Renal cortex interstitium (tissue), 11 donors: ENCODE results near the gene MRAP. TPM values are rescaled to one million over a fixed set of nuclear protein-coding genes. Genes with fewer than 3 reads are reported as not detected.
"Not testable (repeated sequence)": the region's sequence is repeated elsewhere in the genome, so short reads cannot be mapped to it uniquely, and the experiment has no call there.

Experiments used
- DNase-seq, 11 donors: peaks; one replicate each; pipeline ENCODE4 v3.0.0-alpha.2; 2013; ENCODE audit warnings: low read depth in 9 of 11, low spot score in 4 of 11; ENCODE audit errors: extremely low read depth in 1 of 11
- polyA plus RNA-seq, 3 donors: library from polyadenylated mRNA; unstranded; fragments of 120-200 nt; gene quantifications; one replicate each; pipeline ENCODE4 v1.2.1, GENCODE V29; 2013; ENCODE audit not compliant: insufficient read length in 3 of 3

Gene MRAP
- polyA plus RNA-seq, 3 donors, result not detected

DNA sequence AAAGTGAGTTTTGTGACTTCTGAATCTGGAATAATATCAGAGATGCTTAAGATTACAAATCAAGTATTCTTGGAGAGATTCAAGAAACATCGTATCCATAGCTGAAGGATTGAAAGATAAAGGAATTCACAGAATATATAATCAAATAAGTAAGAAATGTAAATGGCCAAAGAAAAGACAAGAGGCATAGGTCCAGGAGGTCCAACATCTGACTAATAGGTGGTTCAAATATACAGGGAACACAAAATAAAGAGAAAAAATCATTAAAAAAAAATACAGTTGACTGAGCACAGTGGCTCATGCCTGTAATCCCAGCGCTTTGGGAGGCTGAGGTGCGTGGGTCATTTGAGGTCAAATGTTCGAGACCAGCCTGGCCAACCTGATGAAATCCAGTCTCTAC lies 13.2 kb upstream of the MRAP start:
- no peak for DNase-seq

DNA sequence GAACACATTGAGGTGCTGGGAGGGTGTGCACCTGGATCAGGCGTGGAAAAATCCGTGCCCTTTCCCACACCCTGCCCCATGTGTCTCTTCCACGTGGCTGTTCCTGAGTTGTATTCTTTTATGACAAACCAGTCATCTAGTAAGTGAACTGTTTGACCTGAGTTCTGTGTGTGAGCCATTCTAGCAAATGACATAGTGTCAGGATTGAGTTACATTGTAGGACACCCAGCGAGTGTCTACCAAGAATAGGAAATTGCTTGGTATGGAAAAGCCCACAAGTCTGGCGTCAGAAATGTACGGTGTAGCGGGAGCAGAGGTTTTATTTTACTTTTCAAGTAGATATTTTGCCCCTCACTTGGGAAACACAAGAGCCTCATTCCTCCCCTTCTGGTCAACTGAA lies 1.2 kb upstream of the MRAP start:
- DNase-seq, result no peak

DNA sequence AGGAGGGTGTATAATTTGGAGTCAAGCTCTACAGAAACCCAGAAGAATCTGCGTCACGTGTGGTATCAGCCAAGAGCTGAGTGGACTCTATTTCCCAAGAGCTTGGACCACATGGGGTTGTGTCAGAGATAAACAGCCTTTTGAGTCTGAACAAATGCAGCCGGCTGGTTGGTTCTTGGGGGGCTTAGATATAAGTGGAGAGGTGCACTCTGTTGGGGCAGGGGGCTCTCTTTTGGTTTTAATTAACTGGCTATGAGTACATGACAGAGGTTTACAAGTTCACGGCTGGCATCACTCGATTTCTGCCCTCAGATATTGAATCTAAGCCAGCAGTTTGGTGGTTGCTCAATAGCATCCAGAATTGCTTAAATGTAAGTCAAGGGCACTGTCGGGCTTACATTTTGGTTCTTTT lies 501 bp upstream of the MRAP start:
- no peak for DNase-seq

DNA sequence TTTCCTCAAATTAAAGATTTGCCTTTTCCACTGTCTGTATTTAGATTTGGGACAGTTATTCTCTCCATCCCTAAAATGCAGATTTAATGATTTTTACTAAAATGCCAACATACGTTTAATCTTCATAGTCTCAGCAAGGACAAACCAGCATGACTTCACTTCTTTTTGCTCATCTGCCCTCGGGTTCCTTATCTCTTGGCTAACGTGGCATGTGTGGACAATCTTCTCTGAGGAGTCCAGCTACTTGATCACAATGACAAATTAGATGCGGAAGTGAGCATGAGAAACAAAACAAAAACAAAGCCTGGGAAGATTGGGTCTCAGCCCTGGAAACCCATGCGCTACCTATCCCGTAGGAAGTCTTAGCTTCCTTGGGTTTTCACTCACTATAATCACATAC lies 1.0 kb downstream of the MRAP start:
- no peak for DNase-seq

DNA sequence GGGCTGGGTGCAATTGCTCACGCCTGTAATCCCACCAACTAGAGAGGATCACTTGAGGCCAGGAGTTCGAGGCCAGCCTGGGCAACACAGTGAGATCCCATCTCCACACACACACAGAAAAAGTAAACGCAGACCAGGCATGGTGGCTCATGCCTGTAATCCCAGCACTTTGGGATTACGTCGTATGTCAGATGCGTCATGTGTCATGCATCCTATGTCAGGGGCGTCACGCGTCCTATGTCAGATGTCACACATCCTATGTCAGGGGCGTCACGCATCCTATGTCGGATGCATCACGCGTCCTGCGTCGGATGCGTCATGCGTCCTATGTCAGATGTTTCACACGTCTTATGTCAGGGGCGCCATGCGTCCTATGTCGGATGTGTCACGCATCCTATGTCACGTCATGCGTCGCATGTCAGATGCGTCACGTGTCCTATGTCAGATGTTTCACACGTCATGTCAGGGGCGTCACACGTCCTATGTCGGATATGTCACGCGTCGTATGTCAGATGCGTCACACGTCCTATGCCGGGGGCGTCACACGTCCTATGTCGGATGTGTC lies 1.5 kb downstream of the MRAP start:
- no peak for DNase-seq

DNA sequence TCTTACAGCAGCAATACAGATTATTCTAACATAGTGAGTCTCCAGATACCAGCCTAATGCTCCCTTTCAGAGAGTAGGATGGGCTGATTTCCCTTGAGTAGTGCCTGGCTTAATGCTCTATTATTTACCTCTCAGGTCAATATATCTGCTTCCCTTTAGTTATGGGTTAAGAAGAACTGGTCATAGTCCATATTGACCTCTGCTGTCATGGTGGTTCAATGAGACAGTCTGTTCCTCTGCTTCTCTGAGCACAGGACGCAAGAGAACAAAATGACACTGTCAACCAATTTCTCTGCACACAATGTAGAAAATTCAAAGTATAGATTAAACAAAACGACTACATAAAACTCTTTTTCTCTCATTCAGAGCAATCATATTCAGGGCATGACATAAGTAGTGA lies 2.9 kb downstream of the MRAP start:
- DNase-seq, result no peak

DNA sequence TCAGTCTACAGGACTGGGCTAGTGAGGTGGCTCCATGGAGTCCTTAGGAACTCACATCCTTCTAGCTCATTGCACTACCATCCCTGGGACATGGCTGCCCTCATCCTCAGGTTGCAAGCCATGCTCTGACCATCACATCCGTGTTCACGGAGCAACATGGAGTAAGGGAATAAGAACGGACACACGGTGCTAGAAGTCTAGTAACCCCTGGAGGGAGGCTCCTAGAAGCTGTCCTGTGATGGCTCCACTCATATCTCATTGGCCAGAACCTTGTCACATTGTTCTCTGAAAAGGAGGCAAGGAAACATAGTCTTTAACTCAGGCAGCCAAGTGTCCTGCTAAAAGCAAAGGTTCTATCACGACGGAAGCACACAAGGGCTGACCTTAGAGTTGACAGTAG lies 3.9 kb downstream of the MRAP start:
- no peak for DNase-seq

DNA sequence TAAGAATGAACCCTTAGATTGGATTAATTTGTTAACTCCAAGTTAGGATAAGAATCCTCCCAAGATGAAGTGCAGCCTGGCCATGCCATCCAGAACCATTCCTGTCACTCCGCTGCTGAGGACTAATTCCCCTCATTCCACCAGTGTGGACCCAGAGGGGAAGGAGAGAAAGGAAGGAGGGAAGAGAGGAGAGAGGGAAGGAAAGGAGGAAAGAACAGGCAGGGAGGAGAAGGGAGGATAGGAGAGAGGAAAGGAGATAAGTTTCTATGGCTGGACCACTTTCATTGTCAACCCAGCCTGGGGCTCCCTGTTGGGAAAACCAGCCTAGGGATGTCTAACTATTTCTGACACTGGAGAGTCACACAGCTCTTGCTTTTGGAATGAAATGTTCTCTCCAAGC lies 4.7 kb downstream of the MRAP start:
- no peak for DNase-seq

DNA sequence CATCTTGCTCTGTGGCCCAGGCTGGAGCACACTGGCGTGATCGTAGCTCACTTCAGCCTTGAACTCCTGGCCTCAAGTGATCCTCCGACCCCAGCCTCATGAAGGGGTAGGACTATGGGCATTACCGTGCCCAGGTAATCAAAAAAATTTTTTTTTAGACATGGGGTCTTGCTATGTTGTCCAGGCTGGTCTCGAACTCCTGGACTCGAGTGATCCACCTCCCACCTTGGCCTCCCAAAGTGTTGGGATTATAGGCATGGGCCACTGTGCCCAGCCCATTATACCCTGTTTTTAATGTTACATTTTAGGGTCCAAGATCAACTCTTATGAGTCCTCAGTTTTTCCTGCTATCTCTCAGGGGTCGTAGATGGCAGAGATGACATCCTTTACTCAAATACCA lies 6.3 kb downstream of the MRAP start:
- no peak for DNase-seq

DNA sequence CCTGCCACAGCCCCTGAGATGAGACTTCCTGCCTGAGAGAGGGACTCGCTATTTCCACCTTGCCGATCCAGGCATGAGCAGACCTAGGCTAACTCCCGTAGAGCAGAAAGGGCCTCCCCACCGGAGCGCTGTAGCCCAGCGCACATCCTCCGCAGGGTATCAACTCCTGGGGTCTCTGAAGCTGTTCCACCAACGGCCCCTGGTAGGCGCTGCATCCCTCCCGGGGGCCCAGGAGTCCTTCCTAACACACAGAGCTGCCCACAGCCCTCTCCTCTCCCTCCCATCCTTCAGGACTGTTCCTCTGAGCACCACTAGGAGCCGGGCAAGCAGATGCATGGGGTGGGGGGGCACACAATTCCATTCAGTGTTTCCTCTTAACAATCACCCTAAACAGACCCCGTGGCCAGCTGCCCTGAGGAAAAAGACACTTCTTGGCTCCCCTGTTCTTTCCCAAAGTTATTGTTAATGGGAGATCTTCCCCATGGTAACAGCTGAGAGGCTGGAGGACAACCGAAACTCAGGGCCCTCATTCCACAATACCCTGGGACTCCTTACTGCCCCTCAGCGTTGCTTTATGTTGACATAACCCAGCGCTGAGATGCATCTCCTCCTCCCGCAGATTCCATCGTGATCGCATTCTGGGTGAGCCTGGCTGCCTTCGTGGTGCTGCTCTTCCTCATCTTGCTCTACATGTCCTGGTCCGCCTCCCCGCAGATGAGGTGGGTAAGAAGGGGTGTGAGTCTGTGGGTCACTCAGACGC lies 7.5 kb downstream of the MRAP start:
- no peak for DNase-seq

DNA sequence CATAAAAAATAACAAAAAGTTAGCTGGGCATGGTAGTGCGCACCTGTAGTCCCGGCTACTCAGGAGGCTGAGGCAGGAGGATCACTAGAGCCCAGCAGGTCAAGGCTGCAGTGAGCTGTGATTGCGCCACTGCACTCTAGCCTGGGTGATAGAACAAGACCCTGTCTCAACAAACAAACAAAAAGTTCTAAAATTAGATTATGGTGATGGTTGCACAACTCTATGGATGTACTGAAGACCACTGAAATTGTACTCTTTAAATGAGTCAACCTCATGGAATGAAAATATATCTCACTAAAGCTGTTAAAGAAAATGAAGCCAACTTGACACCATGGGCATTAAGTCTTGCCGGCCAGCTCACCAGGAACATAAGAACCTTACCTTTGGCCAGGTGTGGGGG lies 9.1 kb downstream of the MRAP start:
- DNase-seq, result no peak

DNA sequence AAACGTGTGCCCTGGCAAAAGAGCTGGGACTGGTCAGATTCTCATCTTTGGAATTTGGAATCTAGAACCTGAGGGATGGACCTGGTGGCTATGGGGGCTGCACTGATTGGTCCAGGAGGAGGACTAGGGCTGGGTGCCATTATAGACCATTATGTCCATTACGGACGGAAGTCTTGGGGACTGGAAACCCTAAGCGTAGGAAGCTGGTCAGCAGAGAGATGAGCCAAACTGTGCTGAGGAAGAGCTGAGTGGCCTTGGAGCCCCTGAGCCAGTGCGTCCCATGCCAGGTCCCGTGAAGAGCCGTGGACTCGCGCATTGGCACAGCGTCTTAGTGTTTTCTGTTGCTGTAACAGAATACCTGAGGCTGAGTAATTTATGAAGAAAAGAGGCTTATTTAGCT lies 10.0 kb downstream of the MRAP start:
- no peak for DNase-seq

DNA sequence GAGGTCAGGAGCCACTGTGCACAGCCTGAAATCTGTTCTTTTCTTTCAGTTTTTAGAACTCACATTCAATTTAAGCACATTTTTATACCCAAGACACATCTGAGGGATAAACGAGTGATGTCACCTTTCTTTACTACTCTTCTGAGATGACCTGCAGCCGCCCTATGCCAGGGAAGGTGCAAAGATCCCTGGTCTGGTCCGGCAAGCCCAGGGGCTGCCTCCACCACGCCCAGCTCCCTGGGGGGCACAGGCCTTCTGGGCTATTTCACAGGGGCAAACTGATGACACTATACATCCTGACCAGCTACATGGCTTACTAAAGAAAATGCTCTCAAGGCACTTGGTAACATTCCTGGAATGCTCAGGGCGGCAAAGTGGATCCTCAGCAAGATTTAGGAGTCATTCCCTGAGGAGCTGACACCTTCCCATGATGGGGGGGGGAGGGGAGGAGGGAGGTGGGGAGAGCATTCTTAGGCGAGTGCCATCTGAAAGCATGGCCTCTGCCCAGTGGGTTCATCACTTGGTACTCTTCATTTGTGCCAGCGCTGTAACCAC lies 11.3 kb downstream of the MRAP start:
- DNase-seq, result no peak

DNA sequence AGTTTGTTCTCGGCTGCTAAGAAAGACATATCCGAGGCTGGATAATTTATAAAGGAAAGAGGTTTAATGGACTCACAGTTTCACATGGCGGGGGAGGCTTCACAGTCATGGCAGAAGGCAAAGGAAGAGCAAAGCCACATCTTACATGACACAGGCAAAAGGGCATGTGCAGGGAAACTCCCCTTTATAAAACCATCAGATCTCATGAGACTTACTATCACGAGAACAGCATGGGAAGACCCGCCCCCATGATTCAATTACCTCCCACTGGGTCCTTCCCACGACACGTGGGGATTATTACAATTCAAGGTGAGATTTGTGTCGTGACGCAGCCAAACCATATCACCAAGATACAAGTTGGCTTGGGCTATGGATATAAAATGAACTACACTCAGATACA lies 12.3 kb downstream of the MRAP start:
- DNase-seq, result not testable (repeated sequence)

DNA sequence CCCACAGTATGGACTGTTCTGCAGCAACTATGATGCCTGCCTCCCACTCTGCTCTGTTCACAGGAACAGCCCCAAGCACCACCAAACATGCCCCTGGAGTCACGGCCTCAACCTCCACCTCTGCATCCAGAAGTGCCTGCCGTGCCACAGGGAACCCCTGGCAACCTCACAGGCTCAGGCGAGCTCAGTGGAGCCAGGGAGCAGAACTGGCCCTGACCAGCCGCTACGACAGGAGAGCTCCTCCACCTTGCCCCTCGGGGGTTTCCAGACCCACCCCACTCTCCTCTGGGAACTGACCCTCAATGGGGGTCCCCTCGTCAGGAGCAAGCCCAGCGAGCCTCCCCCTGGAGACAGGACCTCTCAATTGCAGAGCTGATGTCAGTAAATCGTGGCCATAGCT lies 13.0 kb downstream of the MRAP start:
- no peak for DNase-seq

DNA sequence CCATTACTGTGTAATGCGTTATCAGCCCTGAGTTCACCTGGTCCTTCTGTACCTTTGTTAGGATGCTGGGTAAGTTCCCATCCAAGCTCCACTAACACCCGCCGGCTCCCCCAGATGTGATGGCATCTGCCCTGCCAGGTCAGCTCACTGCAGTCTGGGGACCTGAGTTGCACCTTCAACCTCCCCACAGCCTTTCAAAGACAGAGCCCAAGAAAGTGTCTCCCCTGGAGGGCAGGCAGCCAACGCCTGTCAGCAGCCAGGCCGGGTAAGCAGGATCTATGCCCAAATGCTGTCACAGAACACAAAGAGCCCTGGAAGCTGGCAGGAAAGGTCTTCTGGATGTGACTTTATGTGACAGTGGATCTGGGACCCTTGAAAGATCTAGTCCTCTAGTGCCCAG lies 13.7 kb downstream of the MRAP start:
- no peak for DNase-seq

DNA sequence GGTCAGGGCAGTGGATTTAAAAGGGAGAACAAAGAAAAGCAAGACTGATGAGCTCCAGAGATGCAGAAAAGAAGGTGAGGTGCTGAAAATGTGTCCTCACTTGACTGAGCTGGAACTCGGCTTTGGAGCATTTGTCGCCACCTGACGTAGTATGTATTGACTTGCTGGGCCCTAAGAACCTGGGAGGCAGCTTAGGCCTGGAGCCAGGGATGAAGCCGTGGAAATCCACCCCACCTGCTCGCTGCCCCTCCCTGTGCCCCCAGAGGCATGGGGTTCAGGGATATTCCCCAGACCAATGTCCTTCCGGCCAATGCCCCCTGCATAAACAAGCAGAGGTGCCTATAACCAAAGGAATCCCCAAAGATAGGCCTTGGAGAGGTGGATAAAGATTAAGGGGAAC lies 14.3 kb downstream of the MRAP start:
- no peak for DNase-seq

DNA sequence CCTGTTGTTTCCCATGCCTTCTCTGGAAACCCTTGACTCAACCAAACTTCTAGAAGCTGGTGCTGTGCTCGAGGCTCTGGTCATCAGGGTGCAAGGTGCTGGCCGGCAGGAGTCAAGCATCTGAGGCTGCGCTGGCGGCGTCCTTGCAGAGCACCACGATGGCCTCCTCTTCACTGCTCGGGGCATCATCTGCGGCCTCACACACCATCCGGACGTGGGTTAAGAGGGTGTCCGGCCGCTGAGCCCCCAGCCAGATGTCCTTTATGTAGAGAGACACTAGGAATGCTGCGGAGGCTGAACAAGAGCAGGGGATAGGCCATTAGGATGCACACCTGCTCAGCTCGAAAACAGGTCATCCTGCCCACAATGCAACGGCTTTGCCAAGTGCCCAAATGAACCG lies 16.2 kb downstream of the MRAP start:
- no peak for DNase-seq

DNA sequence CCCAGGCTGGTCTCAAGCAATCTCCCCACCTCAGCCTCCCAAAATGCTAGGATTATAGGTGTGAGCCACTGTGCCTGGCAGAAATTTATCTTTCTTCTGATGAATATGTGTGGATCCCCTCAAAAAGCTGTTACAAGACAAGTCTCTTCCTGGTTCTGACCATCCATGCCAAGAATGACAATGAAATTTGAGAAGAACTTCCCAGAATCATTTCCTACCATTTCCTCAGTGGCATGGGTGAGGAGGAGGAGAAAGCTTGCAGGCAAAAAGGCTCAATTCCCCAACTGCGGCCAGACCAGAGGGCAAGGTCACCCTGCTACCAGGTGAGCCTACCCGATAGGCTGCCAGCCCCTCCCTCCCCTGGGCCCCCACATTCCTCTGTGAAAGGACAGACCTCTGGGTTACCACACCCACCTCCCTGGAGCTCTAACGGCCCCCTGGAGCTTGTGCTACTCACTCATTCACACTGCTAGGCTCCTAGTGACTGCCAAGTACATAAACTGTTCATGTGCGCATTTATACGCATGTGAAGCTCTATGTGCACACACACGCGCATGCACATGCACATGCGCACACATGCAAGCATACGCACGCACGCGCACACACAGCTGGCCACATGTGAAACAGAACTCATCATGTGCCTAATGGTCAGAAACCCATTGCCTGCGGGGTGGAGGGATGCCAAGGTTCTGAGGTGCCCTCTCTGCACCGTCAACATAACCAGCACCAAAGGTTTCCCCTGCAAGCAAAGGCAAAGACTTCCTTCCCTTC lies 17.0 kb downstream of the MRAP start:
- DNase-seq, result no peak
